CD1c-positive myeloid dendritic cell (primary cell): ENCODE data around the gene BBS4.
"Not testable (repeated sequence)": the region's sequence is repeated elsewhere in the genome, so short reads cannot be mapped to it uniquely, and the experiment has no call there.

Source experiments
- DNase-seq: peaks from one replicate; pipeline ENCODE4 v3.0.0-alpha.2; 2016; ENCODE audit errors: extremely low spot score

The BBS4 gene

DNA sequence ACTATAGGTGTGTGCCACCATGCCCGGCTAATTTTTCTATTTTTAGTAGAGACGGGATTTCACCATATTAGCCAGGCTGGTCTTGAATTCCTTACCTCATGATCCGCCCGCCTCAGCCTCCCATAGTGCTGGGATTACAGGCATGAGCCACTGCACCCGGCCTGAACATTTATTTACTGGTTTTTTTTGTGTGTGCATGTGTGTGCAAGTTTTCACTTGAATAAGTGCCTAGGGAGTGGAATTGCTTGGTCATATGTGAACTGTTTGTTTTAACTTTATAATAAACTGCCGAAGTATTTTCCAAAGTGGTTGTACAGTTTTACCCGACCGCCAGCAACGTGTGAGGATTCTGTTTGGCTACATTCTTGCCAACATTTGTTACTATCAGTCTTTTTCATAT lies 14.1 kb downstream of the BBS4 start:
- no peak for DNase-seq

DNA sequence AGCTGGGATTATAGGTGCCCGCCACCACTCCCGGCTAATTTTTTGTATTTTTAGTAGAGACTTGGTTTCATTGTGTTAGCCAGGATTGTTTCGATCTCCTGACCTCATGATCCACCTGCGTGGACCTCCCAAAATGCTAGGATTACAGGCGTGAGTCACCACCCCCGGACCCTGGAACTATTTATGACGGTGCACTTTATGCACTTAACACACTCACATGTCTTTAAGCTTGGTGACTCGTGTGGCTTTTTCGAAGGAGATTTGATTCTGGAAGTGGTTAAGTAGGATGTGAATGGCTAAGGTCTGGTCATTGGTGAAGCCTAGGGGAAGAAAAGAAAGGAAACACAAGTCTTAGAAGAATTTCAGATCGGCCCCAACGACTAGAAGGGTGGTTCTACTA lies 20.3 kb downstream of the BBS4 start:
- DNase-seq: no peak

DNA sequence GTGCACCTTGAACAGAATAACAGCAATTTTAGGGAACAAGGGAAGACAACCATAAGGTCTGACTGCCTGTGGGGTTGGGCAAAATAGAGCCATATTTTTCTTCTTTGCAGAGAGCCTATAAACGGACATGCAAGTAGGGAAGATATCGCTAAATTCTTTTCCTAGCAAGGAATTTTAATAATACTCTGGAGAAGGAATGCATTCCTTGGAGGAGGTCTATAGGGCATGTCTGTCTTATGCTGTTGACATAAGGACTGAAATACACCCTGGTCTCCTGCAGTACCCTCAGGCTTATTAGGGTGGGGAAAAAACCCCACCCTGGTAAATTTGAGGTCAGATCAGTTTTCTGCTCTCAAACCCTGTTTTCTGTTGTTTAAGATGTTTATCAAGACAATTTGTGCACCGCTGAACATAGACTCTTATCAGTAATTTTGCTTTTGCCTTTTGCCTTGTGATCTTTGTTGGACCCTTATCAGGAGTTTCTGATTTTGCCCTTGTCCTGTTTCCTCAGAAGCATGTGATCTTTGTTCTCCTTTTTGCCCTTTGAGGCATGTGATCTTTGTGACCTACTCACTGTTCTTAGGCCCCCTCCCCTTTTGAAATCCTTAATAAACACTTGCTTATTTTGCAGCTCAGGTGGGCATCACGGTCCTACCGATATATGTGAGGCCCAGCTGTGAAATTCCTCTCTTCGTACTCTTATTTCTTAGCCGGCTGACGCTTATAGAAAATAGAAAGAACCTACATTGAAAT lies 22.7 kb downstream of the BBS4 start:
- DNase-seq: not testable (repeated sequence)

DNA sequence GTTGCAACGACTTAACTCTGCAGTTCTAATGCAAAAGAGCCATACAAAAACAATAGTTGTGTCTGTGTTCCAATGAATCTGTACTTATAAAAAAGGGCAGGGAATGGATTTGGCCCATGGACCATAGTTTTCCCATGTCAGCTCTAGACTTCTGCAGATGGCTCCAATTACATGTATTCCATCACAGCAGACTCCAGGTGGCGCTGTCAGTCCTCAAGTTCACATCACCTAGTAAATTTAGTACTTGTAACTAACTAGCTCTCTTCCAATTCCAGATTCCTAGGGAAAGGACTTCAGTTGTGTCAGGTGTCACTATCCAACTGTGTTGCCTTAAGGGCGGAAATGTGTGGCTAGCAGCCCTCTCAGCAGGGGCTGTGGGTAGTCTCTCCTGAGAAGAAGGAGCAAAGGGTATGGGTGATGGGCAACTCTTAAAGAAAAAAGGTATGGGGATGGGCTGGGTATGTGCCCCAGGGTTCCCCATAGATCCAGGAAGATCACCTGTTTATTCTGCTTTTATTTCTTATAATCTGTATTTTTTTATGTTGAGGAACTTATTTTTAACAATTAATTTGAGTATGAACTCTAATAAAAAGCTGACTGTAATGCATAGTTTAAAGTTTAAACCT lies 36.2 kb downstream of the BBS4 start:
- DNase-seq: peak; percentile 70

DNA sequence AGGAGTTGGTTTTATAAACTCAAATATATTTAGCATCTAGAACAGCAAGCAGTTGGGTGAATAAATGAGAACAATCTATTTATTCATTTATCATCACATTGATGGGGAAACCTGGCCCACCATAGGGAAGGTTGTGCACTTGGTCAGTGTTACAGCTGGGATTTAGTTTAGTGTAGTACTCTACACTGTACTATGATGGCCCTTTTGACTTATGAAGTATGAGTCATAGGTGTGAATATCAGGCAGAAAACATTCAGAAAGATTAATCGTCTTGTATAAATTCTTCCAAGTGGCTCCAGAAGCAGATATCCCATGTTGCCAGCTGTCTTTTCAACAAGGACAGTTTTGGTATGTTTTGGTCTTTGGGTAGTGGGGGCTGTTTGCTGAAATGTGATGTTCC lies 38.0 kb downstream of the BBS4 start:
- no peak for DNase-seq

DNA sequence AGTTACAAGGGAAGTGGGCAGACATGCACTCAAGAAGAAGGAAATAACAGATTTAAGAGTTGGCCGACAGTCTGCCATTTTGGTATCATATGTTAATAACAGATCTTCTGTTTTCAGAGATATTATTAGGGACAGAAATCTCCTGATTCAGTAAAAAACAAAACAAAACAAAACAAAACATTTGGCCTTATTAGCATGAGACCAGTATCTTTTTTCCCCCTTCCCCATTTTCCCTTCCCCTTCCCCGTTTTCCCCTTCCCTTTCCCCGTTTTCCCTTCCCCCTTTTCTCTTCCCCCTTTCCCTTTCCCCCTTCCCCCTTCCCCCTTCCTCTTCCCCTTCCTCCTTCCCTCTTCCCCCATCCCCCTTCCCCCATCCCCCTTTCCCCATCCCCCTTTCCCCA lies 39.4 kb downstream of the BBS4 start:
- DNase-seq: no peak

DNA sequence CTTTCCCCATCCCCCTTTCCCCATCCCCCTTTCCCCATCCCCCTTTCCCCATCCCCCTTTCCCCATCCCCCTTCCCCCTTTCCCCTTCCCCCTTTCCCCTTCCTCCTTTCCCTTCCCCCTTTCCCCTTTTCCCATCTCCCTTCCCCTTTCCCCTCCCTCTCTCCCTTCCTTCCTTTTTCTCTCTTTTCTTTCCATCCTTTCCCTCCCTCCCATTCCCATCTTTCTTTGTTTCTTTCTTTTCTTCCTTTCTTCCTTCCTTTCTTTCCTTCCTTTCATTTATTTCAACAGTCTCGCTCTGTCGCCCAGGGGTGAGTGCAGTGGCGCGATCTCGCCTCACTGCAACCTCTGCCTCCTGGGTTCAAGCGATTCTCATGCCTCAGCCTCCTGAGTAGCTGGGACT lies 39.8 kb downstream of the BBS4 start:
- not testable (repeated sequence) for DNase-seq

DNA sequence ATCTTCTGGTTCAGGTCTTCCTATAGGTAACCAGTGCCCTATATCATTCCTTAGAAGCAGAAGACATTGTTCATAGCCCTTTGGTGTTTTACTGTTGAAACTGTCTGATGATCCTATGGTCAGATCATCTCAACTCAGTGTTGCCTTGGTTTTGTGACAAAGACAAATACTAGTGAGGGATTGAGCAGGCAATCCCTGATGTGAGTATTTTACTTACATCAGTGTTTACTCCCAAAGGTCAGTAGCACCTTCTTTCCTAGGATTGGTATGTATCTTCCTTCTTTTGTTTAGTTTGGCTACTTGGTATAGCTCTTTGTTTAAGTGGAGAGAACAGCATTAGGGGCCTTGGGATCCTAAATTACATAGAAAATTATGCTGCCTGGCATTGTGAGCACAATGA lies 41.1 kb downstream of the BBS4 start:
- no peak for DNase-seq

DNA sequence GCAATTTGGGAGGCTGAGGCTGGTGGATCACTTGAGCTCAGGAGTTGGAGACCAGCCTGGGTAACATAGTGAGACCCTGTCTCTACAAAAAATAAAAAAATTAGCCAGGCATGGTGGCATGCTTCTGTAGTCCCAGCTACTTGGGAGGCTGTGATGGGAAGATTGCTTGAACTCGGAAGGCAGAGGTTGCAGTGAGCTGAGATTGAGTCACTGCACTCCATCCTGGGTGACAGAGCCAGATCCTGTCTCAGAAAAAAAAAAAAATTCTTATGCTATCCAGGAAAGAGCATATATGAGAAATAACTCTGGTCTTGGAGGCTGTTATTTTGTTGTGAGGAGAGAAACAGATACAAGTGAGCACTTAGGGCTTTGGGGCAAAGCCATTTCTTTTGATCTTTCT lies 42.2 kb downstream of the BBS4 start:
- not testable (repeated sequence) for DNase-seq

DNA sequence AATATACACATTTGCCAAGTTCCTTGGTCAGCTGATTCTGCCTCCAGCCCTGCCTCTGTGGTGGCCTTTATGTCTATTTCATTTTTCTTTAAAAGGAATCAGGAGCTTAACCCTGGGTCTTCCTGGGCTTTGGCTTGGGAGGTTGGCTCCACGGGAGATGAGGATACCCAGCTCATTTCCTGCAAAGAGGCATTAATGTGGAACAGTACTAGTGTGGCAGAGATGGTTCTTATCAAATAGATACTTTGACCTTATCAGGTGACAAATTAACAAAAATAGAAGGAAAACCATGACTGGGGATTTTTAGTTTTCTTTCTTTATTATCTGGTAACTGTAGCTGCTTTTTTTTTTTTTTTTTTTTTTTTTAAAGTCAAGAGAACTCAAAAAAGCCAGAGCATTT lies 42.8 kb downstream of the BBS4 start:
- no peak for DNase-seq

DNA sequence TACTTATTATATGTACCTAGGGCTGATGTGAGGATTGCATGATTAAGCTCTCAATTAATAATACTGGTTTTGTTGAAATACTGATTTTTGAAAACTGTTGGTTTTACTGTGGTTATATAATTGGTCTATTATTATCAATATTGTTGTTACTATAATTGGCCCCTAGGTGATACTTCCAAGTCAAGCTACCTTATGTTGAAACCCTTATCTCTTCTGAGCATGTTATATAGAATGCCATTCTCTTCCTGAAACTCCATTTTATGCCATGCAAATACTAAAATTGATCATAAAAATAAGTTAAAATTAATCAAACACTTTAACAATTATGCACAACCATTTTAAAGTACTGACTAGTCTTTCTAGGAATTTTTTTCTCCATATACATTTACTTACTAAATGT lies 46.1 kb downstream of the BBS4 start:
- DNase-seq: no peak

DNA sequence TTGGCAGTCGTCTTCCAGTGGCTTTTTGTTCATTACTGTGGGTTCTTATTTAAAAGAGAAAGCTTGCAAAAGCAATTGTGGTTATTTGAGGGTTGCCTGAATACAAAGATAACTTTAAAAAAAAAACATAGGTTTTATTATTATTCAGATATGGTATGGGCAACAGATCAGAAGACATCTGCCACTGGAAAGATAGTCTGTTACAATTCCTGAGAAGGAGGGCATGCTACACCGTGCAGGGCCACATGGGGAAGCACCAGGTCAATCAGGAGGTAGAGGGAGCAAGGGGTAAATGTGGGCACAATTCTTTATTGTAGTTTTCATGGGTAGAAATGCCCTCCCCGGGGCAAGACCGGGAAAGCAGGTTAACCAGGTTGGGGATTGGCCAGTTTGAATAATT lies 46.5 kb downstream of the BBS4 start:
- DNase-seq: no peak

DNA sequence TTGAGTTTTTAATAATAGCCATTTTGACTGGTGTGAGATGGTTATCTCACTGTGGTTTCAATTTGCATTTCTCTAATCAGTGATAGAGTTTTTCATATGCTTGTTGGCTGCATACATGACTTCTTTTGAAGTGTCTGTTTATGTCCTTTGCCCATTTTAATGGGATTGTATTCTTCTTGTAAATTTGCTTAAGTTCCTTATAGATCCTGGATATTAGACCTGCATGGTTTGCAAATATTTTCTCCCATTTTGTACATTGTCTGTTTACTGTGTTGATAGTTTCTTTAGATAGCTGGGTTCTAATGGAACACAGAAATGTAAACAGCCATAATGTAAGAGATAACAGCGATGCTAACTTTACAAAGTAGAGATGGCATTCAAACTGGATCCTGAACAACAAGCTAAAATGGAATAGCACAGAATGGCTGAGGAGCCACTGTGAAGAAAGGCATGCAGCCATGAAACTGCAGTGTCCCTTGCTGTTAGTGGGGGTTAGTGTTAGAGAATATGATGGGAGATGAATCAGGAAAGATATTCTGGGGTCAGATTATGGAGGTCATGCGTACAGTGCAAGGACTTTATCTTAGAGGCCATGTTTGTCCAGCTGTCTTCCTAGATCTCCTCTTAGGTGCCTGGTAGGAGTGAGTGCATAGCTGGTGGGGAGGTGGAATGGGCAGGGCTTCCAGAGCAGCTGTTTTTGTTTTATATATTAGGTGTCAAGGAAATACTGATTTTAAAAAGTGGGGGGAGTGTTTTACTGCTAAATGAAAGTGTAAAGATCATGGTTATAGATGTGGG lies 48.1 kb downstream of the BBS4 start:
- DNase-seq: no peak

DNA sequence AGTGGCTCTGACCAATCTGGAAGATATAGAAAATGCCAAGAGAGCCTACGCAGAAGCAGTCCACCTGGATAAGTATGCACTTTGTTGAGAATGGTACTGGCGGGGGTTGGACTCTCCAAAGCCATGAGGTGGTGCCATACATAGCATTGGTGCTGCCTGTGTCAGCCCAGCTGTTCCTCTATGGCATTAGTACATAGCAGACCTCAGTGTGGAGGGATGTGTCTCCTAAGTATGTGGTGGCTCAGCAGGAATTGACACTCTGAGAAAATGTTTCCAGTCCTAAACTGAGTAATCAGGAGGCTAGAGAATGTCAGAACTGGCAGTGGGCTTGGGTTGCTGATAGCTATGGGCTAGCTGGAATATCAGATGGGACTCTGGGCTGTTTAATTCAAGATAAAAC lies 49.1 kb downstream of the BBS4 start:
- DNase-seq: no peak

DNA sequence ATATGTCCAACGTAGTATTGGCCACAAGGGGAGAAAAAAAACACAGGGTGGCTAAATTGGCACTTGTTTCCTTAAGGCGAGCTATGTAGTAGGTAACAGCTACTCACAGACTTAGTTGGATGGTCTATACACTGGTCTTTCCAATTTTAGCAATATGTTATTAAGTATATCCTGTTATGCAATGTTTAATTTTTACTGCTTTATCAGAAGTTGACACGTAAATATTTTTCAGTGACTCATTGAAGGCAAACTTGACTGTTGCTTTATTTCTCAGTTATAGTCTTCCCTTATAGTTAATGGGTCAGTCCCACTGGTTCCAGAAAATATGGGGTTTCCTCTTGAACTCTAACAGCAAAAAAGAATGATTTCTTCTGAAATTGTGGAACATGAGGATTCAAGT lies 51.1 kb downstream of the BBS4 start:
- DNase-seq: no peak

DNA sequence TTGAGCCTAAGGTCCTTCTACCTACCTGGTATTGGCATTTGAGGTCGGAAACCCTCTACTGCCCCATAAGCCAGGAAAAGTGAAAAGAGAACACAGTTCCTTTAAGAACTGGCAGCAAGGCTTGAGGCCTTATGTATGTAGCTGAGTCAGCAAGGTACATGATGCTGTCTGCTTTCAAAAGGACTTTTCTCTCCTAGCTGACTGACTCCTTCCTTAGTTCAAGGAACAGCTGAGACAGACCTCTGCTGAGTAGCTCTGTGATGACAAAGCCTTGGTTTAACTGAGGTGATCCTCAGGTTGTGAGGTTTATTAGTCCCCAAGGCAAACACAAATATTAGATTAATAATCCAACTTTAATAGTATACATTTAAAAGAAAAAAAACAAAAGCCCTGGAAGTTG lies 51.7 kb downstream of the BBS4 start:
- DNase-seq: no peak

DNA sequence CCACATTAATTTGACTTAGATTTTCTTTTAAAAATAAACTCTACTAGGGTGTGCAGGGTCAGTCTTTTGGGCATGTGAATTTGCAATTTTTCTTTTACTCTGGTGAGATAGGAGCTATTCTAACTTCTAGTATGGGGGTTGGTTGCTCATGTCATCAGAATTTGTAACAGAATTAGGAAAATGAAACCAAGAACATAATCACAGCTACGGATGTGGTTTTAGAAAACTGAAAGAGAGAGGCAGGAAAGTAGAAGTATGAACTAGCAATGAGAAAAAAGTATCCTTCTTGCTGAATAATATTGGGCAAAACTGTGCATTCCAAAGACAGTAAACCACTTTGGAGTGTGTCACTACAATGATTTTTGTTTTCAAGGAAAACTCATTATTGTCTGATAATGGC lies 54.2 kb downstream of the BBS4 start:
- no peak for DNase-seq

DNA sequence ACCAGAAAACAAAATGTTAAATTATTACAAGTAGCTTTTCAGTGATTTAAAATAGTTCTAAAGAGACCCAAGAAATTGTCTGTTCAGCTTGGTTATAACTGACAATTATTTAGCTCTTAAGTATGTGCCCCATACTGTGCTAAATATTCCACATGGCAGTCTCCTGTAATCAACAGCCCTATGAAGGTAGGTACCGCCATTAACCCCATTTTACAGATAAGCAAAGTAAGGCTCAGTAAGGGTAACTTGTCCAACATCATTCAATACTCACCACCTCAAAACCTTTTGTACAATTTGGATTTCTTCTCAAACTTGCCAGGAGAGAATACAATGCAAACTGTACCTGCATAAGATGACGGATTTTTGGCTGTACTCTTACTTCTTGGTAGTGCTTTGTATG lies 63.7 kb downstream of the BBS4 start:
- DNase-seq: no peak

DNA sequence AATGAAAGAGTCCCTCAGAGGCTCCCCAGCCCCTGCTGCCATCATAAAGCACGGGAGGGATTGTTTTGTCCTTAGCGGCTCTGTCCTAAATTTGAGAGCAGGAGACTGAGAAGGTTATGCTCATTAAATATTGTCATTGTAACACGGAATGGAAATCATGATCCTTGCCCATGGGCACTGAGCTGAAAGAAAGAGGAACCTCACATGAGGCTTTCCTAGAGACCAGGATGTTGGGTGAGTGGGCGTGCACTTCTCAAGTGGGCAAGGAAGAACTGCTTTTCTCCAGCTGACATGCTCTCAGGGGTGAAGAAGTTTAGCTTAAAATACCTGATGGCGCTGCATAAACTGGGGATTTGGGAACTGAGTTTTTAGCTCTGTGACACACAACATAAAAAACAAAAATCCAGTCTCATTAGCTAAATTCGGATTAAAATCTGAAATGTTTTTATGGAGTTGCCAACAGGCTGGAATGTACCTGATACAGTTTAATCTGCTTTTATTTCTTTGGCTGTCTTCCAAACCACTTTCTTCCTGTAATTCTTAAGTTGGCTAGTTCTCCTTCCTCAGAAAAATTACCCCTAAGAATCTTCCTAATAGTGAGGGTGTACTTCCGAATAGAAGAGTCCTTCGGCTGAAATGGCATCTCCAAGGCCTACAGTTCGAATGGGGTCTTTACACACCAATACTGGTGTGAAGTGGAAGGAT lies 65.9 kb downstream of the BBS4 start:
- peak; percentile 94 for DNase-seq

DNA sequence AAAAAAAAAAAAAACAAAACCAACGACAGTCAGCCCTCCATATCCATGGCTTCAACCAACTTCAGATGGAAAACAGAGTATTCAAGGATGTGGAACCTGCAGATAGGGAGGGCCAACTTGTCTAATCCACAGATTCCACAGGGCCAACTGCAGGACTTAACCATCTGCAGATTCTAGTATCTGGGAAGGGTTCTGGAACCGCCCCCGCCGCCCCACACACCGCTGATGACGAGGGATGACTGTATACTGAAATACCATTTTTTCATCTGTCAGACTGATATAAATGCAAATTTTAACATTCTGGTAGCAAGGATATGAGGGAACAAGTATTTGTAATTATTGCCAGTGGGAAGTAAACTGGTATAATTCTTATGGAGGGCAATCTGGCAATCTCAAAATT lies 68.1 kb downstream of the BBS4 start:
- DNase-seq: no peak

DNA sequence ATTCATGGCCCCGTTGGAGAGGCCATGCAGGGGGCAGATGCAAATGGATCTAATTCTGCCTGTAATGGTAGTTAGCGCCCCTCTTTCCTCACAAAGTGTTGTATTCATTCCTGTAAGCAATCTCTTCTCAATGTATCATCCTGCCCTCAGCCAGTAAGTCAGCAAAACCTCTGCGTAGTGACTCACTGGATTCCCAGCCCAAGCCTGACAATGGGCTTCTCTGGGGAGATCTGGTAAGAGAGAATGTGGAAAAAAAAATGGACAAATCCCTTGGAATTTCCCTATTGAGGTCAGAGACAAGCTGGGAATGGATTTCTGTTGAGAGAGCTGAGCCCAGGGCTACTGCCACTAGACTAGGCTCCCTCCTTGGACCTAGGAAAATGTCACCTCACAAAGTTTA lies 72.2 kb downstream of the BBS4 start:
- DNase-seq: no peak

DNA sequence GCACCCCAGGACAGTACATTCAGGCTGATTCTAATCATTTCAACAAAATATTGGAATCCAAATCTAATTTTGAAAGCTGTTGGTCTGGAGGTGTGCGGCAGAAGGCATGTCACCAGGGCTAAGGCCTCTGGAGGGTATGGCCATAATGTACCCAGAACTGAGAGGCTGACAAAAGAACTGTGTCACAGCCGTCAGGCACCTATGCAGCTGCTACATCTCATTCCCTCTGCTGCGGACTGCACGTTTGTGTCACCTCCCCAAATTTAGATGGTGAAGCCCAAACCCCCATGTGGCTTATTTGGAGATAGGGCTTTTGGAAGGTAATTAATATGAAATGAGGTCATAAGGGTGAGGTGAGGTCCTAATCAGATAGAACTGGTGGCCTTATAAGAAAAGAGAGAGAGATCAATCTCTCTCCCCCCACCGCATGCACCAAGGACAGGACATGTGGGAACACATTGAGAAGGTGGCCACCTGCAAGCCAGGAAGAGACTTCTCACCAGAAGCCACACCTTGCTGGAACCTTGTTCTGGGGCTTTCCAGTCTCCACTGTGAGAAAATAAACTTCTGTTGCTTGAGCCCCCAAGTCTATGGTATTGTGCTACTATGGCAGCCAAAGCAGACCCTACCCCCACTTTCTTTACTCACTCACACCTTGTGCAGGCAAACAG lies 74.7 kb downstream of the BBS4 start:
- no peak for DNase-seq
